GM12878 (cell line): ENCODE data around the gene C21orf58. TPM values are rescaled to one million over a fixed set of nuclear protein-coding genes. Genes with fewer than 3 reads are reported as not detected.

Experiments used
- ATAC-seq: fragments of 200-7000 bp; cut with Tn5 transposase; 3 replicates; pipeline ENCODE4 v1.9.1; 2020; ENCODE audit warnings: mild to moderate bottlenecking, moderate library complexity
- BruUV-seq: library from RNA; stranded (reverse); fragments of 400-500 nt; replicated peaks from 2 replicates; lab custom pipeline; 2021; lab: Mats Ljungman, UMichigan
- CTCF ChIA-PET: fragments of 300-600 bp; sonication (Branson Sonifier 250); formaldehyde crosslinking; extraction: SDS; loops from one replicate; lab custom pipeline; 2021; ENCODE audit warnings: inconsistent platforms; lab: Yijun Ruan, JAX
- POLR2A ChIA-PET: fragments of 350-600 bp; formaldehyde crosslinking; extraction: SDS; loops from one replicate; lab custom pipeline; 2021; ENCODE audit warnings: inconsistent platforms; lab: Charles Lee
- RAD21 ChIA-PET: fragments of 300-600 bp; sonication (Branson Sonifier 250); formaldehyde crosslinking; loops from one replicate; lab custom pipeline; 2023; ENCODE audit warnings: antibody characterized with exemption; ENCODE audit not compliant: unreplicated experiment; lab: Charles Lee
- SMC1A ChIA-PET: fragments of 300-600 bp; sonication (Branson Sonifier 250); formaldehyde crosslinking; loops from one replicate; lab custom pipeline; 2023; ENCODE audit not compliant: unreplicated experiment, uncharacterized antibody; lab: Charles Lee
- DNase-seq: peaks from one replicate; pipeline ENCODE4 v3.0.0-alpha.2; 2011; ENCODE audit warnings: low read depth, low spot score
- FAIRE-seq: peaks from 3 replicates; lab custom pipeline; 2011; peaks lifted over from hg19 to GRCh38; lab: Jason Lieb, UNC
- H2AFZ ChIP-seq: 2 replicates; pipeline ENCODE4 v1.6.0; 2011; ENCODE audit warnings: low read depth, low read length, control low read depth; ENCODE audit not compliant: control insufficient read depth
- H3K27ac ChIP-seq: 2 replicates; pipeline ENCODE4 v1.5.1; 2011; ENCODE audit warnings: control low read depth; ENCODE audit not compliant: control insufficient read depth, insufficient read depth
- H3K27me3 ChIP-seq, 2 experiments: replicated peaks in 1 of 2; 2 replicates each; pipeline versions ENCODE4 v1.6.0 to v1.6.1; 2011; ENCODE audit warnings: low read length in 1 of 2; ENCODE audit not compliant: control insufficient read depth in 2 of 2, insufficient read depth in 2 of 2
- H3K36me3 ChIP-seq, 2 experiments: 2 replicates each; pipeline ENCODE4 v1.5.1; 2011; ENCODE audit warnings: low read length in 1 of 2; ENCODE audit not compliant: control insufficient read depth in 2 of 2, insufficient read depth in 2 of 2
- H3K4me1 ChIP-seq: 2 replicates; pipeline ENCODE4 v1.6.1; 2011; ENCODE audit warnings: mild to moderate bottlenecking, low read length, moderate library complexity, mixed read lengths; ENCODE audit not compliant: control insufficient read depth, insufficient read depth
- H3K4me2 ChIP-seq: 2 replicates; pipeline ENCODE4 v1.6.0; 2011; ENCODE audit warnings: control low read depth; ENCODE audit not compliant: control insufficient read depth, insufficient read depth
- H3K4me3 ChIP-seq: fragments of 200-600 bp; sonication (generic); 2 replicates; pipeline ENCODE4 v1.5.1; 2016
- H3K79me2 ChIP-seq: 2 replicates; pipeline ENCODE4 v1.6.0; 2011; ENCODE audit warnings: low read length; ENCODE audit not compliant: control insufficient read depth, insufficient read depth
- H3K9ac ChIP-seq: 2 replicates; pipeline ENCODE4 v1.8.0; 2011; ENCODE audit warnings: low read length, control low read depth, mixed read lengths; ENCODE audit not compliant: control insufficient read depth, insufficient read depth
- H3K9me3 ChIP-seq: replicated peaks from 3 replicates; pipeline ENCODE4 v1.5.1; 2011; ENCODE audit warnings: mild to moderate bottlenecking, low read length; ENCODE audit not compliant: control insufficient read depth, insufficient read depth
- H4K20me1 ChIP-seq: 2 replicates; pipeline ENCODE4 v1.6.0; 2011; ENCODE audit not compliant: control insufficient read depth, insufficient read depth
- CHD2 ChIP-seq: IDR thresholded peaks from 2 replicates; pipeline ENCODE4 v1.6.1; 2011; ENCODE audit warnings: low read depth, low read length, improper control_type of control experiment, borderline replicate concordance
- ETV6 ChIP-seq, 2 experiments: fragments of 450-650 bp in 1 of 2; IDR thresholded peaks in 1 of 2; conservative IDR thresholded peaks in 1 of 2; 2 replicates each; pipeline ENCODE4 v1.6.1; 2014; ENCODE audit warnings: antibody characterized with exemption in 1 of 2, borderline replicate concordance in 1 of 2, low read depth in 1 of 2, mild to moderate bottlenecking in 1 of 2, moderate library complexity in 1 of 2
- FOXK2 ChIP-seq: fragments of 450-650 bp; IDR thresholded peaks from 2 replicates; pipeline ENCODE4 v1.6.1; 2017; ENCODE audit warnings: mild to moderate bottlenecking, moderate library complexity
- KDM1A ChIP-seq: fragments of 200-600 bp; sonication (generic); IDR thresholded peaks from 2 replicates; pipeline ENCODE4 v1.6.1; 2016; ENCODE audit warnings: borderline replicate concordance
- KLF5 ChIP-seq: fragments of 450-650 bp; IDR thresholded peaks from 2 replicates; pipeline ENCODE4 v1.6.1; 2014; ENCODE audit warnings: mild to moderate bottlenecking; ENCODE audit not compliant: partially characterized antibody
- MEF2A ChIP-seq: IDR thresholded peaks from 2 replicates; pipeline ENCODE4 v1.6.1; 2011; ENCODE audit warnings: low read depth, mild to moderate bottlenecking, low read length, moderate library complexity; ENCODE audit not compliant: insufficient read depth
- SUPT20H ChIP-seq: IDR thresholded peaks from 2 replicates; pipeline ENCODE4 v1.6.1; 2011; ENCODE audit warnings: low read depth, mild to moderate bottlenecking, low read length, moderate library complexity, borderline replicate concordance; ENCODE audit not compliant: control insufficient read depth
- TBL1XR1 ChIP-seq: IDR thresholded peaks from 2 replicates; pipeline ENCODE4 v1.6.1; 2012; ENCODE audit warnings: low read depth, low read length, improper control_type of control experiment
- YY1 ChIP-seq: IDR thresholded peaks from 2 replicates; pipeline ENCODE4 v1.6.1; 2011; ENCODE audit warnings: low read depth, mild to moderate bottlenecking, low read length
- ZNF592 ChIP-seq: fragments of 450-650 bp; IDR thresholded peaks from 2 replicates; pipeline ENCODE4 v1.6.1; 2017; ENCODE audit warnings: mild to moderate bottlenecking, moderate library complexity
- WGBS: methylation state at CpG from one replicate; pipeline ENCODE4 v1.1.6; 2016; ENCODE audit warnings: low lambda C conversion rate; ENCODE audit not compliant: insufficient replicate concordance, insufficient coverage; ENCODE audit errors: missing lambda C conversion rate; 5-methylcytosine and 5-hydroxymethylcytosine counted together
- in situ Hi-C: fragments of 300-500 bp; cut with MboI; formaldehyde crosslinking; loops from 9 replicates; pipeline ENCODE4 v1.14.3; 2018; ENCODE audit warnings: mixed read lengths
- intact Hi-C: fragments of 100-400 bp; cut with micrococcal nuclease; formaldehyde crosslinking; loops from one replicate; pipeline ENCODE4 v1.14.2; 2022; ENCODE audit not compliant: unreplicated experiment
- polyA plus RNA-seq, 11 experiments: library from polyadenylated mRNA; depleted of rRNA in 4 of 11; unstranded in 6 of 11; stranded (reverse) in 5 of 11; fragments of >200 nt; fragmentation: Nextera tagmentation in 4 of 11; fragmentation: Illumina TruSeq in 1 of 11; extraction: Ambion mirVana in 4 of 11; extraction: Trizol in 1 of 11; gene quantifications; 1 replicate in 1 of 11; 2 replicates in 10 of 11; pipeline versions ENCODE4 v1.2.1 to v1.2.3, GENCODE V29; 2011 to 2016; ENCODE audit warnings: inconsistent platforms in 2 of 11, missing spikeins in 2 of 11, low read depth in 1 of 11
- total RNA-seq, 4 experiments: library from RNA; depleted of rRNA in 3 of 4; stranded (reverse); fragments of >200 nt in 3 of 4; fragmentation: Illumina TruSeq in 1 of 4; extraction: Trizol in 1 of 4; gene quantifications; 2 replicates each; pipeline versions ENCODE4 v1.2.1 to v1.2.3, GENCODE V29; 2013 to 2021
- TF ChIP-seq, protein P1 (sequence below): IDR thresholded peaks from 2 replicates; pipeline ENCODE4 v1.6.1; 2012; ENCODE audit warnings: low read depth, low read length, improper control_type of control experiment
- TF ChIP-seq, protein P2 (sequence below): fragments of 450-650 bp; formaldehyde crosslinking; IDR thresholded peaks from 2 replicates; pipeline ENCODE4 v1.4.0; 2020; ENCODE audit warnings: mild to moderate bottlenecking, moderate library complexity

The C21orf58 gene
- total and polyA plus RNA-seq, 10 of the 15 experiments (the other 5 are each of a cell fraction or from before 2014, with no cell fraction given), result 1.1 to 22.3 (median 11.8) TPM

DNA sequence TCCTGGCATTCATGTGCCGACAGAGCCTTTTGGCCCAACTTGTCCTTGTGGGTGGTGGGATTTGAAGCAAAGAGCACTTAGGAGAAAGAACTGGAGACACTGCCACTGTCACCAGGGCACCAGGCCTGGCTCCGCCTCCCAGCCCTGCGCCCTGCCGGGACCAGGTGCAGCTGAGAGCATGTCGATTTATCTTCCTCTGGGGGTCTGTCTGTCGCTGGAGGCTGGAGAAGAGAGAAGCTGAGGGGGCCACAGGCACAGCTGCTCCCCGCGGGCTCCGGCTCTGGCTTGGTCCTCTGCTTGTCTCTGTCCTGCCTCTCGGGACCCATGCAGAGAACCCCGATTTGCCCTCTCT lies 28.5 kb upstream of the C21orf58 start:
- H4K20me1 ChIP-seq, result no peaks in the 10 kb centered on the region
- H3K36me3 ChIP-seq, result peaks cover 21 to 67% of the 10 kb centered on the region in 2 experiments
- POLR2A ChIA-PET, result no interaction called here
- no peak for ATAC-seq
- whole genome bisulfite sequencing, result 100% methylated on average over 11 of the region's 11 CpGs
- DNase-seq, result no peak
- H3K9me3 ChIP-seq, result no peaks in the 10 kb centered on the region
- H3K4me3 ChIP-seq, result no peak overlapping the region
- no peaks in the 10 kb centered on the region for H3K79me2 ChIP-seq
- SMC1A ChIA-PET, result no interaction called here
- no peak overlapping the region for H3K27ac ChIP-seq
- H3K9ac ChIP-seq, result no peak overlapping the region
- TF ChIP-seq KLF5, result no peak
- no peak for TF ChIP-seq ZNF592
- TF ChIP-seq MEF2A, result no peak
- TF ChIP-seq YY1, result no peak
- TF ChIP-seq TBL1XR1, result no peak
- TF ChIP-seq KDM1A, result no peak
- no peak for TF ChIP-seq FOXK2
- no peak for TF ChIP-seq SUPT20H
- TF ChIP-seq, protein P1, sequence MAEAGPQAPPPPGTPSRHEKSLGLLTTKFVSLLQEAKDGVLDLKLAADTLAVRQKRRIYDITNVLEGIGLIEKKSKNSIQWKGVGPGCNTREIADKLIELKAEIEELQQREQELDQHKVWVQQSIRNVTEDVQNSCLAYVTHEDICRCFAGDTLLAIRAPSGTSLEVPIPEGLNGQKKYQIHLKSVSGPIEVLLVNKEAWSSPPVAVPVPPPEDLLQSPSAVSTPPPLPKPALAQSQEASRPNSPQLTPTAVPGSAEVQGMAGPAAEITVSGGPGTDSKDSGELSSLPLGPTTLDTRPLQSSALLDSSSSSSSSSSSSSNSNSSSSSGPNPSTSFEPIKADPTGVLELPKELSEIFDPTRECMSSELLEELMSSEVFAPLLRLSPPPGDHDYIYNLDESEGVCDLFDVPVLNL, result no peak
- TF ChIP-seq, protein P2, sequence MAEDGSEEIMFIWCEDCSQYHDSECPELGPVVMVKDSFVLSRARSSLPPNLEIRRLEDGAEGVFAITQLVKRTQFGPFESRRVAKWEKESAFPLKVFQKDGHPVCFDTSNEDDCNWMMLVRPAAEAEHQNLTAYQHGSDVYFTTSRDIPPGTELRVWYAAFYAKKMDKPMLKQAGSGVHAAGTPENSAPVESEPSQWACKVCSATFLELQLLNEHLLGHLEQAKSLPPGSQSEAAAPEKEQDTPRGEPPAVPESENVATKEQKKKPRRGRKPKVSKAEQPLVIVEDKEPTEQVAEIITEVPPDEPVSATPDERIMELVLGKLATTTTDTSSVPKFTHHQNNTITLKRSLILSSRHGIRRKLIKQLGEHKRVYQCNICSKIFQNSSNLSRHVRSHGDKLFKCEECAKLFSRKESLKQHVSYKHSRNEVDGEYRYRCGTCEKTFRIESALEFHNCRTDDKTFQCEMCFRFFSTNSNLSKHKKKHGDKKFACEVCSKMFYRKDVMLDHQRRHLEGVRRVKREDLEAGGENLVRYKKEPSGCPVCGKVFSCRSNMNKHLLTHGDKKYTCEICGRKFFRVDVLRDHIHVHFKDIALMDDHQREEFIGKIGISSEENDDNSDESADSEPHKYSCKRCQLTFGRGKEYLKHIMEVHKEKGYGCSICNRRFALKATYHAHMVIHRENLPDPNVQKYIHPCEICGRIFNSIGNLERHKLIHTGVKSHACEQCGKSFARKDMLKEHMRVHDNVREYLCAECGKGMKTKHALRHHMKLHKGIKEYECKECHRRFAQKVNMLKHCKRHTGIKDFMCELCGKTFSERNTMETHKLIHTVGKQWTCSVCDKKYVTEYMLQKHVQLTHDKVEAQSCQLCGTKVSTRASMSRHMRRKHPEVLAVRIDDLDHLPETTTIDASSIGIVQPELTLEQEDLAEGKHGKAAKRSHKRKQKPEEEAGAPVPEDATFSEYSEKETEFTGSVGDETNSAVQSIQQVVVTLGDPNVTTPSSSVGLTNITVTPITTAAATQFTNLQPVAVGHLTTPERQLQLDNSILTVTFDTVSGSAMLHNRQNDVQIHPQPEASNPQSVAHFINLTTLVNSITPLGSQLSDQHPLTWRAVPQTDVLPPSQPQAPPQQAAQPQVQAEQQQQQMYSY (CRISPR knock-in tag), result no peak
- TF ChIP-seq ETV6 (conservative IDR thresholded peaks at IDR 0.05 in 1 of 2, IDR thresholded peaks at IDR 0.05 in 1 of 2; ENCODE audit: borderline replicate concordance in 1 of 2, low read depth in 1 of 2), result no peak
- no peak for TF ChIP-seq CHD2
- H3K27me3 ChIP-seq, result no peaks in the 10 kb centered on the region
- H3K4me1 ChIP-seq, result peaks cover 3% of the 10 kb centered on the region; the same call in 1 of the 2 replicates
- intact Hi-C loops (no loop called here), in situ Hi-C loops (no loop called here)
- H2AFZ ChIP-seq, result no peak overlapping the region
- no TSS peak for BruUV-seq
- RAD21 ChIA-PET, result no interaction called here
- FAIRE-seq, result no peak
- CTCF ChIA-PET, result interaction anchor here (1.3 kb wide), 1 partner anchor 98 kb away, joined by 4 read pairs; no protein-coding TSS in a partner anchor
- no peak overlapping the region for H3K4me2 ChIP-seq
